Stimulated activated CD8-positive, alpha-beta memory T cell treated with anti-CD3 and anti-CD28 coated beads, Interleukin-4, amount 100 ng/mL, for 24 hours (primary cell): ENCODE measurements around the gene SLC8B1.
"Not testable (repeated sequence)": the region's sequence is repeated elsewhere in the genome, so short reads cannot be mapped to it uniquely, and the experiment has no call there.

Source experiments
- DNase-seq: peaks from one replicate; pipeline ENCODE4 v3.0.0-alpha.2; 2020; ENCODE audit warnings: low read depth

The SLC8B1 gene

DNA sequence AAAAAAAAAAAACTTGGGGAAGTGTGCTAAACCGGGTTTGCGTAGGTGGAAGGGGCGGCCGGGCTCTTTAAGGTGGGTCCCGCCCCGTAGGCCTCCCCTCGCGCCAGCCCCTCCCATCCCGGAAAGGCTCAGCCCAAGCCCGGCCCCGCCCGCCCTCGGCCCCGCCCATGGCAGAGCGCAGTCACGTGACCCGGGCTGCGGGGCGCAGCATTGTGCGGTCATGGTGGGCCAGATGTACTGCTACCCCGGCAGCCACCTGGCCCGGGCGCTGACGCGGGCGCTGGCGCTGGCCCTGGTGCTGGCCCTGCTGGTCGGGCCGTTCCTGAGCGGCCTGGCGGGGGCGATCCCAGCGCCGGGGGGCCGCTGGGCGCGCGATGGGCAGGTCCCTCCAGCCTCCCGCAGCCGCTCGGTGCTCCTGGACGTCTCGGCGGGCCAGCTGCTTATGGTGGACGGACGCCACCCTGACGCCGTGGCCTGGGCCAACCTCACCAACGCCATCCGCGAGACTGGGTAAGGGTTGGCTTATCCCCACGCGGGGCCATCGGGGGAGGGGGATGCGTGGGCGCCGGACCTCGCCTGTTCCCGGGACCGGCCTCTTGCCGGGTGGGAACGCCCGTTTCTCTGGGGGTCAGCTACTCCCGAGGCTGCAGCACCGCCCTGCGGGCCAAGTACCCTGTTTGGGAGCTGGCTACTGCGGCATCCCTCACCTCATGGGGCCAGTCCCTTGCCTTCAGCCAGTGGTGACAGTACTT is 23.6 kb upstream of the SLC8B1 start, which contains the start of gene PLBD2:
Gene PLBD2, plus strand, starts transcription at position 207 of the 752 bp plus-strand sequence. Its CDS starts 14 bp downstream, at position 221.
- DNase-seq, result peak; percentile 91

GRCh38 chr12:113354192-113354591 is 19.3 kb upstream of the SLC8B1 start:
- not testable (repeated sequence) for DNase-seq

- DNase-seq, result no peak
Measured at GRCh38 chr12:113351089-113351488, 16.2 kb upstream of the SLC8B1 start.

DNA sequence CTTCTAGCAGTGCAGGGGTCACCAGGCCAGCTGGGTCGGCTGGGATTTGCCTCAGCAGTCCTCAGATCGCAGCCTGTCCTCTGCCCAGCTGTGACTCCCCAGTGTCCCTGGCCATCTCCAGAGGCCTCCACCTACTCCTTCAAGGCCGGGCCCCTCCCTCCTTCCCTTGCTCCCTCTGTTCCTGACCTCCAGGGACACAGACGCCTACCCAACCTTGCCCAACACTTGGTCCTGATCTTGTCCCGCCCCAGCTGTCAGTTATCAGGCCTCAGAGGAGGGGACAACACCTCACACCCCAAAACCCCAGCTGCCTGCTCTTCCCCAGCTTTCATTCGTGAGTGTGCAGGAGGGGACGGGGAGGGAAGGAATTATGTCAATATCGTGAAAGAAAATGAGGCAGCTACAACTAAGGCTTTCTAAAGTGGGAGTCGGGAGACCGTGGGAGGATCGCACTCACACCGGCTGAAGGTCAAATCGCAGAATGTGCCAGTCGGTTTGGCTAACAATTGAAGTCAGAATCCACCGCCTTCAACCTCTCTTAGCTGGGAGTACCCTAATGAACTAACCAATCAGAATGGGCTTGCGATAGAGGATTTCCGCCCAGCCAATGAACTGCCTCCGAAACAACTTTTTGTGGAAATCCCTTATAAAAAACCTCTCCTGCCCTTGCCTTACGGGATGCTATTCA is 14.1 kb upstream of the SLC8B1 start:
- no peak for DNase-seq

- no peak for DNase-seq
Measured at GRCh38 chr12:113347892-113348291, 13.0 kb upstream of the SLC8B1 start.

DNA sequence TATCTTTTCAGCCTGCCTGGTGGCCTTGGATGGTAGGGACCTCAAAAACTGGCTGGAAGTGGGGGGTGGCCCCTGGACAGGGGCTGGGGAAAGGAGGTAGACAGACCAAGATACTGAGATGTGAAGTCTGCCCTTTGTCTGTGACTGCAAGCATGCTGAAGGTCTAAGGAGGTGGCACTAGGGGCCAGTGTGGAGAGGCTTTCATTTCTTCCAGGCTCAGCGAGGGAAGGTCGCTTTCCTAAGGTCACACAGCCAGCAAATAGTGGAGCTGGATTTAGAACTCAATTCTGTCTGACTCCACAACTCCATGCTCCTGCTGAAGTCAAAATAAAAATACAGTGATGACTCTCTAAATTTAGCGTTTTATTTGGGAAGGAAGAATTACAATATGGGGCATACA is 12.2 kb upstream of the SLC8B1 start:
- no peak for DNase-seq

- no peak for DNase-seq
Measured at GRCh38 chr12:113346353-113346752, 11.4 kb upstream of the SLC8B1 start.

DNA sequence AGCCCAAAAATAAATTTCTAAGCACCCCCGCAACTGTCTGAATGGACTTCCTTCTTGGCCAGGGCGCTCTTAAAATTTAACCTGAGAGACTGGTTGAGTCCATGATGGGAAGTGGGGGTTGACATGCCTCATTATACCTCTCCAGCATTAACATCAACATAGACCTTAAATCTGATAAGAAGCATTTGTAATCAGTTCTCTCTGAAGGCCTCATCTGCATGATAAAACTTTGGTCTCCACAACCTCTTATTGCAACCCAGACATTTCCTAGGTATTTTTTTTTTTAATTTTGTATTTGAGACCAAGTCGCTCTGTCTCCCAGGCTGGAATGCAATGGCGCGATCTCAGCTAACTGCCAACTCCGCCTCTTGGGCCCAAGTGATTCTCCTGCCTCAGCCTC is 10.4 kb upstream of the SLC8B1 start:
- no peak for DNase-seq

- no peak for DNase-seq
Measured at GRCh38 chr12:113341535-113341934, 6.6 kb upstream of the SLC8B1 start.

DNA sequence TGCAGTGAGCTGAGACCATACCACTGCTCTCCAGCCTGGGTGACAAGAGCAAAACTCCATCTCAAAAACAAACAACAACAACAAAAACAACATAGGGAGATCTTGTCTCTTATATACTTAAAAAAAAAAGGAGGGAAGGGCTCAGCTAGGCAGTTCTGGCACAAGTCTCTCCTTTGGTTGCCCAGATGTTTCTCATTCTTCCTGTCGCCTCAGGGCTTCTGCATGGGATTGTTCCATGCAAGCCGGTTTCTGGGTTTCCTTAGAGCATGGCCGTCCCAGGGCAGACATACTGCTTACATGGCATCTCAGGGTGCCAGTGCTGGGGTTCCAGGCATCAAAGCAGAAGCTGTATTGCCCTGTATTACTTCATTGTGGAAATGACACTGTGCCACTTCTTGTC is 5.2 kb upstream of the SLC8B1 start:
- no peak for DNase-seq

GRCh38 chr12:113339540-113339939 is 4.6 kb upstream of the SLC8B1 start:
- DNase-seq, result no peak

GRCh38 chr12:113333877-113334785 is 778 bp downstream of the SLC8B1 start:
- DNase-seq, result no peak

- DNase-seq, result no peak
Measured at GRCh38 chr12:113333418-113333750, 1.5 kb downstream of the SLC8B1 start.

- DNase-seq, result no peak
Measured at GRCh38 chr12:113332688-113333417, 2.1 kb downstream of the SLC8B1 start.

- DNase-seq, result no peak
Measured at GRCh38 chr12:113330505-113330904, 4.4 kb downstream of the SLC8B1 start.

GRCh38 chr12:113329791-113330417 is 5.0 kb downstream of the SLC8B1 start:
- no peak for DNase-seq

DNA sequence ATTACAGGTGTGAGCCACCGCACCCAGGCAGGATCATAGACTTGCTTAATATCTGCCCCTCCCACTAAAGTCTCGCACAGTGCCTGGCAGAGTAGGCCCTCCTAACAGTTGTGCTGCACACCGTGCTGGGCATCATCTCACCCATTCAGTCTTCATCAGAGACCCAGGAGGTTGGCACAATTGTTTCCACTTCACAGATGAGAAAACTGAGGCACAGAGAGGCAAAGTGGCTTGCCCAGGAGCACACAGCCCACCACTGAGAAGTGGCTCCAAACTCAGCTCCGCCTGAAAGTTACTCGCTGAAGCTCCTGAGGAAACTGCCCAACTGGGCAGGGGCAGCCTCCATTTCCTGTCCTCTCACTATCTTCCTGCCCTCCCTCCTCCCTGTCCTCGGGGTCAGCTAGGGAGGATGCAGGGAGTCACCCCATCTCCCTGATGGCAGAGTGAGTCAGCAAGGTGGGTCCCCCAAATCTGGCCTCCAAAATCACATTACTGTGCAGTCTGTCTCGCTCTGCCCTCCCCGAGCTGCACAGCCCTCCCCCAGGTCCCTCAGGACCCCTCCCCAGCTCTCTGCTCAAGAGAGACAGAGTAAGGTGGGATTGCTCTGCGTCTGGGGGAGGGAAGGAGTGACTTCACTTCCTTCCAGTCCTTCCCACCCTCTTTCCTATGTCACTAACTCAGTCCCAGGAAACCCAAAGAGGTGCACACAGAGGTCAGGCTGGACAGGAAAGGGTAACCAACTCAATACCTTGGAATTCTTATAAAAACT is 5.7 kb downstream of the SLC8B1 start:
- no peak for DNase-seq

DNA sequence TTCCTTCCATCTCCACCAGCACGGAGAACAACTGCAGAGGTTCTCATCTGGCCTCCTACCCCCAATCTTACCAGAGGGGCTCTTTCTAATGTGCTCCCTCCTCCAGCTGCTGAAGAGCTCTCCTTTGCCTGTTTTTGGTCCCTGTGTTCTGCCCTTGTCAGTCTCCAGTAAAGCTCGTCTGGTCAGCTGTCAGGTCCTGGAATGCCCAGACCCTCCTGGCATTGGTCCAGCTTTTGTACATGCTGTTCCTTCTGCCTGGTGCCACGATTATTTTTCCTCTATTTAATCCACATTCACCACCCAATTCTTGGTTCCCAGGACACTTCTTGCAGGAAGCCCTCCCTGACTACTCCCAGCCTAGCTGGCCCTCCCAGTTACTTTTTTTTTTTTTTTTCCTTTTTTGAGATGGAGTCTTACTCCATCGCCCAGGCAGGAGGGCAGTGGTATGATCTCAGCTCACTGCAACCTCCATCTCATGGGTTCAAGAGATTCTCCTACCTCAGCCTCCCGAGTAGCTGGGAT is 6.5 kb downstream of the SLC8B1 start:
- no peak for DNase-seq

DNA sequence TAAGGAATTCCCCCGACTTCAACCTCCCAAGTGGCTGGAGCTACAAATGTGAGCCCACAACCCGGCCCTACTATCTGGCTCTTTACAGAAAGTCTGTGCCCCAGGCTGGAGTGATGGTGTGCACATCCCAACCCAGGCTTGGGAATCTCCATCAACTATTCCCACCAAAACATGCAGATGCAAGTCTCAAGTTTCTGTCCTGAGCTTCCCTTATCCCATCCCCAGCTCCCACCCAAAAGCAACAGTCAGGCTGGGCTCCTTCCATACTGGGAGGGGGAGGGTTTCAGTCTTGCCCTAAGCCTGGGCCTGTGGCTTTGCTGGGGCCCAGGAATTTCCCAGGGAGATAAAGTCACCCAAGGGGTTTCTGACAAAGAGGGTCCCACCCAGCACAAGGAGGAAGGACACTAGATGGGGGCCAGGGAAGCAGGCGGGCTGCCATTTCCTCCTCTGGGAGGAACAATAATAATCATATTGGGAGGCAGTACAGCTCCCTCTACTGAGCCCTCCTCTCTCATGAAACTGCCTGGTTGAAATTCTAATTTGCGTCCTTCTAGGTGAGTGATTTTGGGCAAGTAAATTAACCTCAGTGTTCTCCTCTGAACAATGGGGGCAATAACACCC is 8.0 kb downstream of the SLC8B1 start:
- no peak for DNase-seq

GRCh38 chr12:113325916-113326315 is 9.0 kb downstream of the SLC8B1 start:
- no peak for DNase-seq
